ENCODE measurements around the gene MSH5.

DNA sequence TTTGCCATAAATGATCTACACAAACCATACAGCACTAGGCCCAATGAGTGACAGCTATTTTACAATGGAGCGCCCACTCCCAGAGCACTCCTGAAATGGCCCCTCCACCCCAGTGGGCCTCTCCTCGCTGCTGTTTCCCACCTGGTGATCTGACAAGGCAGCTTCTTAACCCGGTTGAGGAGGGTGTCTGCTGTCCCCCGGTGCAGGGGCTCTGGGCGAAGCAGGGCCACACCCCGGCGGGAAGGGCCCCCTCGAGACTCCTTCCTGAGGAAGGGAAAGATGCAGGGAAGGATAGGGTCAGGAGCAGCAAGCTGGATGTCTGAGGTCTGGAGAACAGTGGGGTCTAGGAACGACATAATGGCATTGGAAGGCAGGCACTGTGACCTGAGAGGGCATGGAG, 46.9 kb upstream of the MSH5 start:
- TF ChIP-seq, protein P1, sequence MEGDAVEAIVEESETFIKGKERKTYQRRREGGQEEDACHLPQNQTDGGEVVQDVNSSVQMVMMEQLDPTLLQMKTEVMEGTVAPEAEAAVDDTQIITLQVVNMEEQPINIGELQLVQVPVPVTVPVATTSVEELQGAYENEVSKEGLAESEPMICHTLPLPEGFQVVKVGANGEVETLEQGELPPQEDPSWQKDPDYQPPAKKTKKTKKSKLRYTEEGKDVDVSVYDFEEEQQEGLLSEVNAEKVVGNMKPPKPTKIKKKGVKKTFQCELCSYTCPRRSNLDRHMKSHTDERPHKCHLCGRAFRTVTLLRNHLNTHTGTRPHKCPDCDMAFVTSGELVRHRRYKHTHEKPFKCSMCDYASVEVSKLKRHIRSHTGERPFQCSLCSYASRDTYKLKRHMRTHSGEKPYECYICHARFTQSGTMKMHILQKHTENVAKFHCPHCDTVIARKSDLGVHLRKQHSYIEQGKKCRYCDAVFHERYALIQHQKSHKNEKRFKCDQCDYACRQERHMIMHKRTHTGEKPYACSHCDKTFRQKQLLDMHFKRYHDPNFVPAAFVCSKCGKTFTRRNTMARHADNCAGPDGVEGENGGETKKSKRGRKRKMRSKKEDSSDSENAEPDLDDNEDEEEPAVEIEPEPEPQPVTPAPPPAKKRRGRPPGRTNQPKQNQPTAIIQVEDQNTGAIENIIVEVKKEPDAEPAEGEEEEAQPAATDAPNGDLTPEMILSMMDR (IDR thresholded peaks at IDR 0.05; ENCODE audit: low read depth, low read length): no peak
- no peak for TF ChIP-seq EZH2phosphoT487 (IDR thresholded peaks at IDR 0.05; ENCODE audit: low read depth)

Measured in OCI-LY3 (cell line).